HG03175 (cell line): Measurements from ENCODE around the gene GUK1.

Experiments
- ATAC-seq: cut with Tn5 transposase; IDR thresholded peaks from one replicate; pipeline ENCODE4 v1.9.1; 2021; ENCODE audit warnings: mild to moderate bottlenecking, moderate library complexity; ENCODE audit not compliant: unreplicated experiment

GUK1 gene

GRCh38 chr1:228139931-228140723, at the start of gene GUK1:
Gene GUK1, plus strand, starts transcription at chr1:228140279. Its CDS starts 24 bp downstream, at chr1:228140303.
- peak; percentile 89 for ATAC-seq

GRCh38 chr1:228090613-228091081, 49.4 kb upstream of the GUK1 start:
- ATAC-seq = no peak

- no peak for ATAC-seq
These were observed 49.0 kb upstream of the GUK1 start for GRCh38 chr1:228091084-228091483.

- no peak for ATAC-seq
These were observed 47.6 kb upstream of the GUK1 start for GRCh38 chr1:228092342-228093049.

- ATAC-seq = no peak
These were observed 46.8 kb upstream of the GUK1 start for GRCh38 chr1:228093050-228093906.

- no peak for ATAC-seq
These were observed 45.6 kb upstream of the GUK1 start for GRCh38 chr1:228094432-228095016.

- no peak for ATAC-seq
These were observed 44.9 kb upstream of the GUK1 start for GRCh38 chr1:228095161-228095560.

- no peak for ATAC-seq
These were observed 44.1 kb upstream of the GUK1 start for GRCh38 chr1:228095938-228096337.

- ATAC-seq = no peak
These were observed 43.4 kb upstream of the GUK1 start for GRCh38 chr1:228096416-228097332.

GRCh38 chr1:228097333-228098081, 42.6 kb upstream of the GUK1 start:
- ATAC-seq = no peak

GRCh38 chr1:228098323-228098931, 41.7 kb upstream of the GUK1 start:
- no peak for ATAC-seq

- ATAC-seq = no peak
These were observed 40.7 kb upstream of the GUK1 start for GRCh38 chr1:228099331-228099732.

GRCh38 chr1:228100822-228101613, 39.1 kb upstream of the GUK1 start:
- ATAC-seq = no peak

GRCh38 chr1:228101614-228101993, 38.5 kb upstream of the GUK1 start:
- no peak for ATAC-seq

- peak; percentile 15 for ATAC-seq
These were observed 37.9 kb upstream of the GUK1 start for GRCh38 chr1:228101994-228102790.

- ATAC-seq = peak; percentile 80
These were observed 37.1 kb upstream of the GUK1 start, which contains the start of gene C1orf35 for GRCh38 chr1:228102791-228103620. Gene C1orf35, minus strand, starts transcription at chr1:228103325. Its CDS starts 98 bp downstream, at chr1:228103227.
